GM19240 (cell line): ENCODE measurements around the gene MIER2.
"Not testable (repeated sequence)": the region's sequence is repeated elsewhere in the genome, so short reads cannot be mapped to it uniquely, and the experiment has no call there.

ENCODE experiments used
- DNase-seq: peaks from one replicate; pipeline ENCODE4 v3.0.0; 2011; ENCODE audit warnings: low spot score; ENCODE audit not compliant: insufficient read length

MIER2 gene

GRCh38 chr19:344625-345319 lies at the start of gene MIER2:
Gene MIER2 (minus strand): TSS chr19:344796. CDS start chr19:344782, 14 bp downstream.
- peak; percentile 95 for DNase-seq

GRCh38 chr19:393560-393959 lies 49.0 kb upstream of the MIER2 start:
- DNase-seq, result not testable (repeated sequence)

GRCh38 chr19:392375-392970 lies 47.9 kb upstream of the MIER2 start:
- DNase-seq, result no peak

- no peak for DNase-seq
These were observed 47.3 kb upstream of the MIER2 start for GRCh38 chr19:391726-392374.

GRCh38 chr19:391207-391557 lies 46.6 kb upstream of the MIER2 start:
- no peak for DNase-seq

- DNase-seq, result no peak
These were observed 46.0 kb upstream of the MIER2 start for GRCh38 chr19:390386-391206.

- no peak for DNase-seq
These were observed 45.3 kb upstream of the MIER2 start for GRCh38 chr19:389935-390289.

GRCh38 chr19:389255-389934 lies 44.8 kb upstream of the MIER2 start:
- DNase-seq, result no peak

- no peak for DNase-seq
These were observed 44.1 kb upstream of the MIER2 start for GRCh38 chr19:388691-389090.

GRCh38 chr19:387777-388176 lies 43.2 kb upstream of the MIER2 start:
- no peak for DNase-seq

GRCh38 chr19:386632-387301 lies 42.2 kb upstream of the MIER2 start:
- DNase-seq, result not testable (repeated sequence)

GRCh38 chr19:386189-386588 lies 41.6 kb upstream of the MIER2 start:
- not testable (repeated sequence) for DNase-seq

GRCh38 chr19:384799-385169 lies 40.2 kb upstream of the MIER2 start:
- DNase-seq, result no peak

GRCh38 chr19:383922-384798 lies 39.6 kb upstream of the MIER2 start:
- no peak for DNase-seq

- no peak for DNase-seq
These were observed 38.4 kb upstream of the MIER2 start for GRCh38 chr19:383040-383439.

- not testable (repeated sequence) for DNase-seq
These were observed 38.0 kb upstream of the MIER2 start for GRCh38 chr19:382578-382977.

GRCh38 chr19:381901-382300 lies 37.3 kb upstream of the MIER2 start:
- not testable (repeated sequence) for DNase-seq

- DNase-seq, result not testable (repeated sequence)
These were observed 36.1 kb upstream of the MIER2 start for GRCh38 chr19:380618-381219.

- DNase-seq, result no peak
These were observed 35.2 kb upstream of the MIER2 start for GRCh38 chr19:379796-380195.
